HG03457 (cell line): ENCODE data around the gene TNFRSF11A.

Experiments
- ATAC-seq: cut with Tn5 transposase; IDR thresholded peaks from one replicate; pipeline ENCODE4 v1.9.1; 2021; ENCODE audit warnings: moderate number of reproducible peaks; ENCODE audit not compliant: unreplicated experiment

Gene TNFRSF11A

GRCh38 chr18:62324917-62325805, at the start of gene TNFRSF11A:
TSS of gene TNFRSF11A (plus strand) at chr18:62325310. CDS start at chr18:62325353, 43 bp downstream.
- ATAC-seq = peak; percentile 43

- ATAC-seq = no peak
These were observed 48.1 kb upstream of the TNFRSF11A start for GRCh38 chr18:62277045-62277444.

GRCh38 chr18:62279561-62279960, 45.5 kb upstream of the TNFRSF11A start:
- no peak for ATAC-seq

GRCh38 chr18:62280058-62280457, 45.1 kb upstream of the TNFRSF11A start:
- no peak for ATAC-seq

- ATAC-seq = no peak
These were observed 44.3 kb upstream of the TNFRSF11A start for GRCh38 chr18:62280786-62281185.

GRCh38 chr18:62281684-62282083, 43.4 kb upstream of the TNFRSF11A start:
- no peak for ATAC-seq

GRCh38 chr18:62282188-62282629, 42.9 kb upstream of the TNFRSF11A start:
- no peak for ATAC-seq

- ATAC-seq = no peak
These were observed 40.5 kb upstream of the TNFRSF11A start for GRCh38 chr18:62284637-62285036.

GRCh38 chr18:62285281-62285680, 39.8 kb upstream of the TNFRSF11A start:
- no peak for ATAC-seq

GRCh38 chr18:62287781-62288664, 37.1 kb upstream of the TNFRSF11A start:
- no peak for ATAC-seq

GRCh38 chr18:62288665-62289008, 36.5 kb upstream of the TNFRSF11A start:
- ATAC-seq = no peak

GRCh38 chr18:62289047-62289446, 36.1 kb upstream of the TNFRSF11A start:
- ATAC-seq = no peak

- no peak for ATAC-seq
These were observed 31.0 kb upstream of the TNFRSF11A start for GRCh38 chr18:62294073-62294472.

- no peak for ATAC-seq
These were observed 24.6 kb upstream of the TNFRSF11A start for GRCh38 chr18:62300359-62300963.

GRCh38 chr18:62301322-62301721, 23.8 kb upstream of the TNFRSF11A start:
- ATAC-seq = no peak

- ATAC-seq = no peak
These were observed 12.3 kb upstream of the TNFRSF11A start for GRCh38 chr18:62312851-62313250.

GRCh38 chr18:62318228-62319180, 6.6 kb upstream of the TNFRSF11A start:
- no peak for ATAC-seq

- ATAC-seq = no peak
These were observed 3.9 kb upstream of the TNFRSF11A start for GRCh38 chr18:62321201-62321600.

GRCh38 chr18:62323483-62324180, 1.5 kb upstream of the TNFRSF11A start:
- no peak for ATAC-seq
